K562 (cell line): ENCODE measurements around the gene ARL3. TPM values are rescaled to one million over a fixed set of nuclear protein-coding genes. Genes with fewer than 3 reads are reported as not detected.

Experiments
- ATAC-seq: fragments of 200-7000 bp; cut with Tn5 transposase; 3 replicates; pipeline ENCODE4 v1.9.1; 2020; ENCODE audit warnings: moderate library complexity
- BruUV-seq: library from RNA; stranded (reverse); fragments of 400-500 nt; replicated peaks from 2 replicates; lab custom pipeline; 2021; lab: Mats Ljungman, UMichigan
- CTCF ChIA-PET: fragments of 300-600 bp; formaldehyde crosslinking; extraction: SDS; loops from one replicate; lab custom pipeline; 2021; ENCODE audit warnings: low intra/inter-chr PET ratio; lab: Yijun Ruan, JAX
- POLR2A ChIA-PET: fragments of 300-600, 350-650 bp; sonication (Branson Sonifier 250); formaldehyde crosslinking; extraction: SDS; loops from one replicate; lab custom pipeline; 2021; ENCODE audit warnings: antibody characterized with exemption, inconsistent platforms; lab: Yijun Ruan, JAX
- DNase-seq, 4 experiments: peaks; one replicate each; pipeline versions ENCODE4 v3.0.0 to v3.0.0-alpha.2; 2011 to 2018; ENCODE audit warnings: low spot score in 3 of 4, mixed read lengths in 3 of 4; ENCODE audit errors: extremely low read depth in 1 of 4
- FAIRE-seq: peaks from 2 replicates; lab custom pipeline; 2011; peaks lifted over from hg19 to GRCh38; lab: Jason Lieb, UNC
- H2AFZ ChIP-seq: 2 replicates; pipeline ENCODE4 v1.6.0; 2011; ENCODE audit warnings: low read depth, low read length, control low read depth, inconsistent platforms
- H3K27ac ChIP-seq: fragments of 200-600 bp; 3 replicates; pipeline ENCODE4 v1.8.0; 2011; ENCODE audit warnings: low read depth, mild to moderate bottlenecking, control low read depth, inconsistent platforms, low read length, moderate library complexity, mixed read lengths; ENCODE audit errors: extremely low read depth
- H3K27me3 ChIP-seq, 2 experiments: fragments of 300-600 bp in 1 of 2; 2 replicates in 1 of 2; 3 replicates in 1 of 2; pipeline versions ENCODE4 v1.6.0 to v1.8.0; 2011; ENCODE audit warnings: inconsistent platforms in 2 of 2, low read length in 2 of 2, mild to moderate bottlenecking in 1 of 2, mixed read lengths in 1 of 2, moderate library complexity in 1 of 2; ENCODE audit not compliant: control insufficient read depth in 2 of 2, insufficient read depth in 2 of 2
- H3K36me3 ChIP-seq: fragments of 300-600 bp; 3 replicates; pipeline ENCODE4 v1.8.0; 2011; ENCODE audit warnings: mild to moderate bottlenecking, low read length, inconsistent platforms; ENCODE audit not compliant: control insufficient read depth, insufficient read depth
- H3K4me1 ChIP-seq, 2 experiments: fragments of 200-600 bp in 1 of 2; replicated peaks in 1 of 2; 2 replicates in 1 of 2; 3 replicates in 1 of 2; pipeline versions ENCODE4 v1.5.1 to v1.8.0; 2011; ENCODE audit warnings: inconsistent platforms in 2 of 2, low read length in 2 of 2, mild to moderate bottlenecking in 1 of 2, mixed read lengths in 1 of 2, moderate library complexity in 1 of 2; ENCODE audit not compliant: control insufficient read depth in 2 of 2, insufficient read depth in 2 of 2
- H3K4me2 ChIP-seq: 2 replicates; pipeline ENCODE4 v1.6.1; 2011; ENCODE audit warnings: low read length, control low read depth, inconsistent platforms, mixed read lengths; ENCODE audit not compliant: insufficient read depth
- H3K4me3 ChIP-seq: fragments of 200-600 bp; sonication (generic), shearing (Covaris generic); 2 replicates; pipeline ENCODE4 v1.5.1; 2016; ENCODE audit warnings: control low read depth, inconsistent platforms
- H3K79me2 ChIP-seq: fragments of 200-600 bp; 3 replicates; pipeline ENCODE4 v1.8.0; 2011; ENCODE audit warnings: low read length, inconsistent platforms; ENCODE audit not compliant: control insufficient read depth, insufficient read depth
- H3K9ac ChIP-seq, 2 experiments: 2 replicates each; pipeline versions ENCODE4 v1.6.0 to v1.6.1; 2011; ENCODE audit warnings: low read depth in 2 of 2, low read length in 2 of 2, control low read depth in 1 of 2, inconsistent platforms in 1 of 2, mild to moderate bottlenecking in 1 of 2, mixed read lengths in 1 of 2; ENCODE audit not compliant: insufficient read depth in 1 of 2
- H3K9me1 ChIP-seq: one replicate; pipeline ENCODE4 v1.6.0; 2011; ENCODE audit warnings: inconsistent platforms, mild to moderate bottlenecking, low read length, moderate library complexity; ENCODE audit not compliant: control insufficient read depth, insufficient read depth
- H3K9me3 ChIP-seq: replicated peaks from 2 replicates; pipeline ENCODE4 v1.5.1; 2011; ENCODE audit warnings: low read depth, low read length, inconsistent platforms; ENCODE audit not compliant: control insufficient read depth, insufficient read depth
- H4K20me1 ChIP-seq: replicated peaks from 2 replicates; pipeline ENCODE4 v1.6.1; 2011; ENCODE audit warnings: low read length, inconsistent platforms, mixed read lengths; ENCODE audit not compliant: control insufficient read depth, insufficient read depth
- DMBX1 ChIP-seq: fragments of 250-450 bp; sonication (Bioruptor Pico); IDR thresholded peaks from 2 replicates; pipeline ENCODE4 v1.8.0; 2022; ENCODE audit warnings: inconsistent platforms, mild to moderate bottlenecking, moderate library complexity, borderline replicate concordance
- MED1 ChIP-seq: sonication (generic); formaldehyde crosslinking; IDR thresholded peaks from 2 replicates; pipeline ENCODE4 v1.8.1; 2023; ENCODE audit warnings: missing genetic modification reagents, borderline replicate concordance
- NR2F6 ChIP-seq: fragments of 450-650 bp; formaldehyde crosslinking; IDR thresholded peaks from 2 replicates; pipeline ENCODE4 v1.4.0; 2020; ENCODE audit warnings: mild to moderate bottlenecking
- RBFOX2 ChIP-seq: fragments of 200-400 bp; formaldehyde crosslinking; IDR thresholded peaks from 2 replicates; pipeline ENCODE4 v1.6.1; 2017; ENCODE audit warnings: low read depth, mild to moderate bottlenecking, low read length, moderate library complexity
- TRIM28 ChIP-seq: fragments of 450-650 bp; IDR thresholded peaks from 2 replicates; pipeline ENCODE4 v1.6.1; 2017
- WGBS: fragments of 100-300 bp; shearing (Covaris generic); methylation state at CpG from one replicate; pipeline ENCODE4 v1.1.6; 2016; ENCODE audit warnings: low coverage, mixed read lengths; ENCODE audit not compliant: insufficient coverage; ENCODE audit errors: missing lambda C conversion rate; 5-methylcytosine and 5-hydroxymethylcytosine counted together
- in situ Hi-C: fragments of 300-500 bp; cut with MboI; formaldehyde crosslinking; loops from 4 replicates; pipeline ENCODE4 v1.15.0; 2018; ENCODE audit warnings: inconsistent platforms, mixed read lengths
- intact Hi-C: fragments of 100-400 bp; cut with micrococcal nuclease; formaldehyde crosslinking; loops from 2 replicates; pipeline ENCODE4 v1.14.2; 2022
- polyA plus RNA-seq, 8 experiments: library from polyadenylated mRNA; depleted of rRNA in 4 of 8; stranded (reverse) in 5 of 8; unstranded in 3 of 8; fragments of >200 nt; fragmentation: Nextera tagmentation in 2 of 8; fragmentation: Illumina TruSeq in 1 of 8; extraction: Ambion mirVana in 2 of 8; extraction: Trizol in 1 of 8; gene quantifications; 2 replicates each; pipeline versions ENCODE4 v1.2.1 to v1.2.3, GENCODE V29; 2011 to 2014; ENCODE audit warnings: inconsistent platforms in 1 of 8, missing spikeins in 1 of 8
- total RNA-seq, 7 experiments: library from RNA; depleted of rRNA in 6 of 7; stranded (reverse); fragments of >200 nt in 6 of 7; fragmentation: Illumina TruSeq in 2 of 7; extraction: Trizol in 2 of 7; gene quantifications; 2 replicates each; pipeline versions ENCODE4 v1.2.1 to v1.2.3, GENCODE V29; 2011 to 2021; ENCODE audit warnings: low replicate concordance in 1 of 7

ARL3 gene
- total and polyA plus RNA-seq, 9 of the 15 experiments (the other 6 are each of a cell fraction or from before 2014, with no cell fraction given), result 2.9 to 8.9 (median 4.8) TPM

- intact Hi-C loops, result no loop called here
- Histone ChIP-seq H3K4me1 (peaks cover 3 to 47% of the 10 kb centered on the region in 2 experiments; a peak in 4 of 5 replicates), H3K9me3 (no peaks in the 10 kb centered on the region), H2AFZ (no peak overlapping the region)
- no peak for TF ChIP-seq TRIM28
- no peak for TF ChIP-seq NR2F6 (CRISPR knock-in tag)
- peak; percentile 46; the same call in 1 of the 2 replicates for TF ChIP-seq RBFOX2
- TF ChIP-seq DMBX1 (CRISPR knock-in tag), result no peak
- no peak for TF ChIP-seq MED1 (CRISPR knock-in tag)
- TF ChIP-seq, all 486 proteins: peak for 1
- FAIRE-seq, result no peak
- BruUV-seq, result no TSS peak
- ChIA-PET POLR2A (interaction anchor here (0.7 to 1.0 kb wide), 2 partner anchors 9 to 60 kb away, joined by 3 read pairs; no protein-coding TSS in a partner anchor), CTCF (no interaction called here)
- Histone ChIP-seq H3K4me2 (no peak overlapping the region), H3K9me1 (peaks cover 2% of the 10 kb centered on the region), H3K27me3 (no peaks in the 10 kb centered on the region), H3K36me3 (peaks cover 44% of the 10 kb centered on the region; the same call in 2 of the 3 replicates), H3K79me2 (peaks cover 63% of the 10 kb centered on the region), H4K20me1 (0 out of 2 replicates have a peak, but pooled peaks cover 3% of the 10 kb centered on the region), H3K4me3 (no peak overlapping the region), H3K27ac (no peak overlapping the region), H3K9ac (peak overlapping the region in 1 of 2 experiments; percentile 64; a peak in 2 of 4 replicates)
- in situ Hi-C loops, result no loop called here
- DNase-seq, result no peak
- ATAC-seq, result no peak
- 92% methylated on average over 9 of the region's 11 CpGs for WGBS
These were observed 62.6 kb downstream of the ARL3 start for GRCh38 chr10:102651455-102652169.
